ENCODE measurements around the gene NPTX1.

NPTX1 gene

DNA sequence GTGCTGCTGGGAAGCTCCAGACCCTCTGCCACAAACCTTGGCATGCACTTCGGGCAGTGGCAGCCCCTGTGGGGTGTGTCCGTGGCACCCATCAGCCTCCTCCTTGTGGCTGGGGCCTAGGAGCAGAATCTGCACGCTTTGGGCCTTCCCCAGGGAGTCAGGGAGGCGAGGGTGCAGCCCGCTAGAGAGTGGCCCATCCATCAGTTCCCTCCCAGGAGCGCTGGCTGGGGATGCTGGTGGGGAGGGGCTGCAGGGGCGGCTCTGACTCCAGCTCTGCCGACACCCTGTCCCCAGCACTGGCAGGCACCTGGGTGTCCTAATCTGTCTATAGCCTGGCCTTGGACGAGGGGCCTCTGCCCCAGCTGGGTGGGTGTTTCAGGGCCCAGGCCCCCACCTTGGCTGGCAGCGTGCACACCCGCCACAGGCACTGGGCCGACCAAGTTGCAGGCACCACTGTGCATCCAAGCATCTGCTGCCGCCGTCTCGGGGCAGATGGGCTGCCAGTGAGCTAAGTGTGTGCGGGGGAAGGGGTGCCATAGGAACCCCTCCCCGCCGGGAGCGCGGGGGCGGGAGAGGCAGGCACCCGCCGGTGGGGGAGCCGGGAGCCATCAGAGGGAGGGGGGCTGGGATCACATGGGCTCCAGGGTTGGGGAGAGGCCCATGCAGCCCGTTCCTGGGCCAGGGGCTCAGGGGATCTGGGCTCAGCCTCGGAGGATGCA, 31.2 kb downstream of the NPTX1 start:
- DNase-seq (ENCODE audit: low read depth, low spot score), result no peak

- no peak for DNase-seq (ENCODE audit: low read depth, low spot score)
Measured at GRCh38 chr17:80444644-80444979, 31.8 kb downstream of the NPTX1 start.

GRCh38 chr17:80443916-80444643, 32.3 kb downstream of the NPTX1 start:
- DNase-seq (ENCODE audit: low read depth, low spot score), result no peak

DNA sequence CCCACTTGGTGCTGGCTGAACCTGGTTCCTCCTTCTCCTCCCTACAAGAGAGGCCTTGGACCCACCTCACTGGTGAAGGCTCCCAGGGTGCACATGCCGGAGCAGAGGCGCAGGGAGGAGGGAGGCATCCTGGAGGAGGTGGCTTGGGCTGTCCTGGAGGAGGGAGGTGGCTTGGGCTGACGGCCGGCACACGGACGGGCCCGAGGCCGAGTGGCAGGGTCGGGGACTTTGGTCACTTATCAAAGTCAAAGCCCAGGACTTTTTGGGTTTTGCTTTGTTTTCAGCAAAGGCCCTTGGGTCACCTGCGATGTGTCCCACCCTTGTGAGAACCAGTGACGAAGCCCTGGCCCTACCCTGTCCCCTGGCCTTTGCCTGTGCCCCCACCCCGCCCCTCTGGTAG, 32.9 kb downstream of the NPTX1 start:
- DNase-seq (ENCODE audit: low read depth, low spot score), result no peak

DNA sequence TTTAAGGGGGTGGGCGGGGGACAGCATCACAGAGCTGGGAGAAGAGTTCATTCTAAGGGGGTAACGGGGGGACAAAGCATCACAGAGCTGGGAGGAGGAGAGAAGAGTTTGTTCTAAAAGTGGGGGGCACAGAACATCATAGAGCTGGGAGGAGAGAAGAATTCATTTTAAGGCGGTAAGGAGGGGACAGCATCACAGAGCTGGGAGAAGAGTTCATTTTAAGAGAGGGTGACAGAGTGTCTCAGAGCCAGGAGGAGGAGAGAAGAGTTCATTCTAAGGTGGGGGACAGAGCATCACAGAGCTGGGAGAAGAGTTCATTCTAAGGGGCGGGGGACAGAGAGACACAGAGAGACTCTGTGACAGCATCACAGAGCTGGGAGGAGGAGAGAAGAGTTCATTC, 33.6 kb downstream of the NPTX1 start:
- no peak for DNase-seq (ENCODE audit: low read depth, low spot score)

- DNase-seq (ENCODE audit: low read depth, low spot score), result no peak
Measured at GRCh38 chr17:80442323-80442659, 34.1 kb downstream of the NPTX1 start.

- no peak for DNase-seq (ENCODE audit: low read depth, low spot score)
Measured at GRCh38 chr17:80441598-80442322, 34.6 kb downstream of the NPTX1 start.

DNA sequence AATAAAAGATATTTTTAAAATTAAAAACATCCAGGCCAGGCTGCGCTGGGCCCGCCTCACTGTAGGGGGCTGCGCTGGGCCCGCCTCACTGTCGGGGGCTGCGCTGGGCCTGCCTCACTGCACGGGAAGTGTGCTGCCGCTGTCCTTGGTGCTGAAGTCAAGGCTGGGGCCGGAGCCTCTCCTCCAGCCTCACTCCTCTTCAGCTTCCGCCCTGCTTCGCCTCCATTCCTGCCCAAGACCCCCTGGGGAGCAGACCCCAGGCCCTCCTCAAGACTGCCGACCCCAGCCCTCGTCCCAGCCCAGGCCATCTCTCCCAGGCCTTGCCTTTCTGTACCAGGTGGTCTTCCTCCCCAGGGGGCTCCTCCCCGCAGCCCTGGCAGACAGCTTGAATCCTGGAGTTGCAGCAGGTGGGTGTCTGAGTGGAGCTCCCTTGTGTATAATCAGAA, 35.3 kb downstream of the NPTX1 start:
- peak; percentile 81 for DNase-seq (ENCODE audit: low read depth, low spot score)

GRCh38 chr17:80439499-80439898, 36.9 kb downstream of the NPTX1 start:
- no peak for DNase-seq (ENCODE audit: low read depth, low spot score)

DNA sequence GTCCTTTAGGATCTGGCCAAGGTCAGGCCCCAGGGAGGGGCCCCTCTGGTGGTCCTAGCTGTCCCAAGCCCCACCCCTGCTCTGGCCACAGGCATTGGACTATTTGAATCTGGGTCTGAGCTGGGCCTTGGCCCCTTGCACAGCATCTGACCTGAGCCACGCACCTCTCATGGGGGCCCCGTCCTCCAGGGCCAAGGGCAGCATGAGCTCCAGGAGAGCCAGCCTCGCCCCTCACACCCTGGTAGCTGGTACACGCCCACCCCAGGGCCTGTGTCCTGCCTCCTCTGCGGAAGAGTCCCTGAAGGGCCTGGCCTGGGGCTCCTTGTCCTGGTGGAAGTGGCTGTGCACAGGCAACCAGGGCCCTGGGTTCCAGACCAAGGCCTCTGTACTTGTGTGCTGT, 37.6 kb downstream of the NPTX1 start:
- no peak for DNase-seq (ENCODE audit: low read depth, low spot score)

DNA sequence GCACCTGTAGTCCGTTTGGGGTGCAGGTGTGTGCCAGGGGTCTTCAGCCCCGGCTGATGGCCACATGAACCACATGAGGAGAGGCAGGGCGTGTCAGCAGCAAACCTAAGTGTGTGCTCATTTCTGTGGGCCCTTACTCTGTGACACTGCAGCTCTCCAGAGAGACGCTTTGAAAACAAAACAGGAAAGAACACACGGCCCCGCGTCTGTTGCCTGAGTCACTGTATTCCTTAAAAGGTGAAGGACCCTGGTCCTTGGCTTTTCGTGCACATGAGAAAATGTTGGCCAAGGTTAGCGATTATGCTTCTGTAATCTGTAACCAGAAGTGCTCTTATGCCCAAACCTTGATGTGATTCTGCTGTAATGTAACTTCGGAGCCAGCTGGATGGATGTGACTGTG, 38.9 kb downstream of the NPTX1 start:
- no peak for DNase-seq (ENCODE audit: low read depth, low spot score)

DNA sequence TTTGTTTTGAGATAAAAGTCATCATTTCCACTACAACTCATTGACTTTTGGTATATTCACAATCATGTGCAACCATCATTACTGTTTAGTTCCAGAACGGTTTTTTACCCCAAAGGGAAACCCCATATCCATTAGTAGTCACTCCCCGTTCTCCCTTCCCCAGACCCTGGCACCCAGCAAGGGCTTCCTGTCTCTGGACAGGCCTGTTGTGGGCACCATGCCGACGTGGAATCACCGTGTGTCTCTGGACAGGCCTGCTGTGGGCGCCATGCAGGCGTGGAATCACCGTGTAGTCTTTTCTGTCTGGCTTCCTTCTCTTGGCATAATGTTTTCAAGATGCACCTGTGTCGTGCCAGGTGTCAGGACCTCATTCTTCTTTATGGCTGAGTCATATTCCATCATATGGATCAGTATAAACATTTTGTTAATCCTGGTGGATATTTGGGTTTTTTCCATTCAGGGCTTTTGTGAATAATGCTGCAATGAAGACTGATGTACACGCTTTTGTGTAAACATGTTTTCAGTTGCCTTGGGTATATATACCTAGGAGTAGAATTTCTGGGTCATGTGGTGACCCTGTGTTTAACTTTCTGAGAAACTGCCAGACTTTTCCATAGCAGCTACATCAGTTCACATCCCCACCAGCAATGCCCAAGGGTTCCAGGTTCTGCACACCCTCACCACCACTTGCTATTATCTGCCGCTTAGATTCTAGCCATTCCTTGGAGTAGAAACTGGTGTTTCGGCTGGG, 42.3 kb downstream of the NPTX1 start:
- DNase-seq (ENCODE audit: low read depth, low spot score), result no peak

GRCh38 chr17:80432961-80433550, 43.4 kb downstream of the NPTX1 start:
- no peak for DNase-seq (ENCODE audit: low read depth, low spot score)

GRCh38 chr17:80432350-80432955, 44.0 kb downstream of the NPTX1 start:
- no peak for DNase-seq (ENCODE audit: low read depth, low spot score)

DNA sequence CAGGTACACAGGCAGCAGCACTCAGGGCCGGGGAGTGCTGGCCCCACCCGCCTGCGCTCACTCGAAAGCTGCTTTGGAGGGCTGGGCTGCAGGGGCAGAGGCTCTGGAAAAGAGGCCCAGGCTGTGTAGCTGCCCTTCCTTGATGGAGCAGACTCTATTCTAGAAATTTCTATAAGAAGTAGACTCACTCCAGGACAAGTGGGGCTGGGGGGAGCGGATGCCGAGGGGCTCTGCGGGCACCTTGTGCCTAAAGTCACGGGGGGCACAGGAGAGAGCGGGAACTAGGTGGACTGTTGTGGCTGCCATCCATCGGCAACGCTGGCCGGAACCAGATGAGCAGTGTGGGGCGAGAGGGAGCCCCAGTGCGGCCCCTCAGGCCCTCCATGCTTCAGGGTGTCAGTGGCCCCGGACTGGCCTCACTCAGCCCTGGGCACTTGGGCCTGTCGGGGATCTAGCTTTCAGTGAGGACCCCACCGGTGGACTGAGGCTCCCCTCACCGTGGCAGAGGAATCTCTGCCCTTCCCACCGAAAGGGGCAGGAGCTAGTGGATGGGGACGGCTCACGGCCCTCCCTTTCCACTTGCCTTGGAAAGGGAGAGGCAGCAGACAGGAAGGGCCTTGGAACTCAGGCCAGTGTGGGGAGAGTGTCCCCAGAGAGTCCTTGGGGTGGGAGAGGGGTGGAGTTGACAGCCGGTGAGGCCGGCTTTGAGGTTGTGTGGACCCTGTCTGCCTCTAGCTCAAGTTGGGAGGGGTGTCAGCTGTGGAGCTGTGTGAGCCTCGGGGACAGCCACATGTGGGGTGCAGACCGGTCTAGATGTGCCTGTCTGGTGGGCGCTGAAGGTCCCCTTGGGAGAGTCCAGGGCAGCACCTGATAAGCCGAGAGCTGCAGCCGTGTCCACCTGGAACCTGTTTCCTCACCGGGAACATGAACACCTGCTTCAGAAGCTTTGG, 44.9 kb downstream of the NPTX1 start:
- no peak for DNase-seq (ENCODE audit: low read depth, low spot score)

GRCh38 chr17:80430446-80431245, 45.8 kb downstream of the NPTX1 start:
- DNase-seq (ENCODE audit: low read depth, low spot score), result no peak

GRCh38 chr17:80429356-80430275, 46.8 kb downstream of the NPTX1 start:
- DNase-seq (ENCODE audit: low read depth, low spot score), result no peak

GRCh38 chr17:80428796-80429195, 47.6 kb downstream of the NPTX1 start:
- no peak for DNase-seq (ENCODE audit: low read depth, low spot score)
